ENCODE results near the gene CPLANE2. TPM values are rescaled to one million over a fixed set of nuclear protein-coding genes. Genes with fewer than 3 reads are reported as not detected.

CPLANE2 gene
- total RNA-seq, 2 experiments from 2014 or later = 3.9 to 5.0 TPM

Other genes with a start within 250 kb of the CPLANE2 start
- not detected for gene SRARP, start 232.9 kb downstream of the CPLANE2 start, total RNA-seq
- not detected for gene HSPB7, start 219.1 kb downstream of the CPLANE2 start, total RNA-seq
- gene CLCNKA, start 215.1 kb downstream of the CPLANE2 start, total RNA-seq = not detected
- gene CLCNKB, start 193.4 kb downstream of the CPLANE2 start, total RNA-seq = not detected
- under 1 TPM in 1 of 2 experiments, not detected in 1; 0.33 TPM for gene FAM131C, start 163.5 kb downstream of the CPLANE2 start, total RNA-seq
- under 1 TPM; 0.22 to 0.33 TPM for gene EPHA2, start 81.1 kb downstream of the CPLANE2 start, total RNA-seq
- gene ARHGEF19, start 24.5 kb downstream of the CPLANE2 start, total RNA-seq = 1 to 10 TPM; 7.0 to 7.1 TPM
- 10 to 100 TPM; 12.0 to 13.6 TPM for gene FBXO42, start 115.3 kb upstream of the CPLANE2 start, total RNA-seq
- 100 to 1,000 TPM; 185 to 191 TPM for gene SZRD1, start 130.1 kb upstream of the CPLANE2 start, total RNA-seq
- not detected for gene SPATA21, start 200.2 kb upstream of the CPLANE2 start, total RNA-seq
- 10 to 100 TPM; 76.4 to 82.0 TPM for gene NECAP2, start 203.5 kb upstream of the CPLANE2 start, total RNA-seq